Measurements from ENCODE around the gene SENP3. TPM values are rescaled to one million over a fixed set of nuclear protein-coding genes. Genes with fewer than 3 reads are reported as not detected.
A peak's percentile ranks its signal among the peaks of the same experiment; 100 is the strongest.

SENP3 gene
- total and polyA plus RNA-seq, 2 of the 13 experiments (the other 11 are each of a cell fraction or from before 2014, with no cell fraction given), result 55.8 to 75.4 TPM

GRCh38 chr17:7572338-7572587 is 10.5 kb downstream of the SENP3 start (continued):
- TF ChIP-seq, protein P1, sequence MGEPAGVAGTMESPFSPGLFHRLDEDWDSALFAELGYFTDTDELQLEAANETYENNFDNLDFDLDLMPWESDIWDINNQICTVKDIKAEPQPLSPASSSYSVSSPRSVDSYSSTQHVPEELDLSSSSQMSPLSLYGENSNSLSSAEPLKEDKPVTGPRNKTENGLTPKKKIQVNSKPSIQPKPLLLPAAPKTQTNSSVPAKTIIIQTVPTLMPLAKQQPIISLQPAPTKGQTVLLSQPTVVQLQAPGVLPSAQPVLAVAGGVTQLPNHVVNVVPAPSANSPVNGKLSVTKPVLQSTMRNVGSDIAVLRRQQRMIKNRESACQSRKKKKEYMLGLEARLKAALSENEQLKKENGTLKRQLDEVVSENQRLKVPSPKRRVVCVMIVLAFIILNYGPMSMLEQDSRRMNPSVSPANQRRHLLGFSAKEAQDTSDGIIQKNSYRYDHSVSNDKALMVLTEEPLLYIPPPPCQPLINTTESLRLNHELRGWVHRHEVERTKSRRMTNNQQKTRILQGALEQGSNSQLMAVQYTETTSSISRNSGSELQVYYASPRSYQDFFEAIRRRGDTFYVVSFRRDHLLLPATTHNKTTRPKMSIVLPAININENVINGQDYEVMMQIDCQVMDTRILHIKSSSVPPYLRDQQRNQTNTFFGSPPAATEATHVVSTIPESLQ (CRISPR knock-in tag; conservative IDR thresholded peaks at IDR 0.05), result 0 out of 2 replicates have a peak, but pooled peaks have one; percentile 24
- TF ChIP-seq REL (CRISPR knock-in tag; conservative IDR thresholded peaks at IDR 0.05) (0 out of 2 replicates have a peak, but pooled peaks have one; percentile 81), ZNF383 (CRISPR knock-in tag; IDR thresholded peaks at IDR 0.05; ENCODE audit: borderline replicate concordance) (no peak), PRPF4 (IDR thresholded peaks at IDR 0.05; ENCODE audit: low read depth, low read length, poor library complexity, severe bottlenecking) (no peak), NFE2L1 (CRISPR knock-in tag; IDR thresholded peaks at IDR 0.05; ENCODE audit: borderline replicate concordance) (no peak), ZMAT5 (CRISPR knock-in tag; IDR thresholded peaks at IDR 0.05; ENCODE audit: borderline replicate concordance, low read depth) (no peak), KLF16 (CRISPR knock-in tag; IDR thresholded peaks at IDR 0.05) (peak in 1 of 2 experiments; percentile 75; a peak in 1 of 4 replicates), CBX2 (IDR thresholded peaks at IDR 0.05; ENCODE audit: low read depth, low read length) (no peak), CBX2 (CRISPR knock-in tag; IDR thresholded peaks at IDR 0.05; ENCODE audit: low read depth) (no peak), ZMYM3 (CRISPR knock-in tag; IDR thresholded peaks at IDR 0.05) (no peak), ZBTB4 (CRISPR knock-in tag; IDR thresholded peaks at IDR 0.05; ENCODE audit: borderline replicate concordance) (no peak), ZNF780A (CRISPR knock-in tag; IDR thresholded peaks at IDR 0.05) (no peak), SAP130 (CRISPR knock-in tag; IDR thresholded peaks at IDR 0.05; ENCODE audit: low read depth) (peak; percentile 98), NBN (conservative IDR thresholded peaks at IDR 0.05) (no peak), FOXK1 (CRISPR knock-in tag; IDR thresholded peaks at IDR 0.05; ENCODE audit: borderline replicate concordance, low read depth) (0 out of 2 replicates have a peak, but pooled peaks have one; percentile 77), ZNF850 (CRISPR knock-in tag; conservative IDR thresholded peaks at IDR 0.05) (no peak), RCOR2 (CRISPR knock-in tag; IDR thresholded peaks at IDR 0.05) (no peak), HINFP (CRISPR knock-in tag; IDR thresholded peaks at IDR 0.05; ENCODE audit: low read depth) (peak; percentile 67; the same call in 1 of the 2 replicates), ZSCAN21 (CRISPR knock-in tag; IDR thresholded peaks at IDR 0.05; ENCODE audit: borderline replicate concordance) (no peak)
- TF ChIP-seq, protein P2, sequence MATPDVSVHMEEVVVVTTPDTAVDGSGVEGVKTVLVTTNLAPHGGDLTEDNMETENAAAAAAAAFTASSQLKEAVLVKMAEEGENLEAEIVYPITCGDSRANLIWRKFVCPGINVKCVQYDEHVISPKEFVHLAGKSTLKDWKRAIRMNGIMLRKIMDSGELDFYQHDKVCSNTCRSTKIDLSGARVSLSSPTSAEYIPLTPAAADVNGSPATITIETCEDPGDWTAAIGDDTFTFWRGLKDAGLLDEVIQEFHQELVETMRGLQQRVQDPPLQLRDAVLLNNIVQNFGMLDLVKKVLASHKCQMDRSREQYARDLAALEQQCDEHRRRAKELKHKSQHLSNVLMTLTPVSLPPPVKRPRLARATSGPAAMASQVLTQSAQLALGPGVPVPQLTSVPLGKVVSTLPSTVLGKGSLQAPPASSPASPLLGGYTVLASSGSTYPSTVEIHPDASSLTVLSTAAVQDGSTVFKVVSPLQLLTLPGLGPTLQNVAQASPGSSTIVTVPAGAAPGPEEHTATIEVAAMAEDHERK (CRISPR knock-in tag; IDR thresholded peaks at IDR 0.05; ENCODE audit: low read depth), result 0 out of 2 replicates have a peak, but pooled peaks have one; percentile 52
